GM03348 (cell line): Measurements from ENCODE around the gene TAF11L2.
"Not testable (repeated sequence)": the region's sequence is repeated elsewhere in the genome, so short reads cannot be mapped to it uniquely, and the experiment has no call there.

Experiments used
- DNase-seq: peaks from one replicate; pipeline ENCODE4 v3.0.0; 2012; ENCODE audit warnings: low spot score

The TAF11L2 gene

DNA sequence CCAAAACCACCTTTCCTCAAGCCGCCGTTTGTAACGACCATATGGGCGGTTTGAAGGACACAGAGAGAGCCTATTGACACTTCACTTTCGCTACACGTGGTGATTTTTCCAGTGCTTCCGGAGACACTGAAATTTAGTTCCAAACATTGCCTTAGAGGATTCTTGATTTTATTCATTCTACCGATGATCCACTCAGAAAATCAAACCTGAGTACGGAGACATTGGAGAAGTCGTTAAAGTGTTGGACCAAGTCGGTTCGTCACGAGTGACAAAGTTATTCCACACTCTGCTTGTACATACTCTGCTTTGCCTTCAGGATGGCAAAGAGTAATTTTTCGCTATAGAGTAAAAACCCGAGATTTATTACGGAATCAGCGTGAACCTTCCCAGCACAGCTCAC, 28.5 kb downstream of the TAF11L2 start:
- DNase-seq, result not testable (repeated sequence)

DNA sequence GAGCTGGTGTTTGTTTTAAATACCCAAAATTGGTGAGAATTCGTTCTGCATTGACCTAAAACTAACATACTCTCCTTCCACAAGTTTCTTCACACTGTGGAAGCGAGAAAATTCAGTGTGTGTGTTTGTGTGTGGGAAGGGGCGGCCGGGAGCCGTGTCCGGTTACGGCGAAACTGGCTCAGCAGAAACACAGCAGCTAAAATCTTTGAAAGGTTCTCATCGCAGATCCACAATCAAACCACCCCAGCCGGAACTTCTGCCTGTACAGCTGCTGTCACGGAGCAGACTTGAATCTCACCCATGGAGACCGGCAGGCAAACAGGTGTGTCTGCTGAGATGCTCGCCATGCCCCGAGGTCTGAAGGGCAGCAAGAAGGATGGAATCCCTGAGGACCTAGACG, 30.3 kb downstream of the TAF11L2 start, which contains the start of gene TAF11L6:
TSS of gene TAF11L6 (plus strand) at position 301 of the 400 bp plus-strand sequence.
- not testable (repeated sequence) for DNase-seq
